Ascending aorta (tissue), 2 donors: ENCODE measurements around the gene FOXF1. TPM values are rescaled to one million over a fixed set of nuclear protein-coding genes. Genes with fewer than 3 reads are reported as not detected.
A peak's percentile ranks its signal among the peaks of the same experiment; 100 is the strongest.

ENCODE experiments used
- DNase-seq, 2 donors: peaks; one replicate each; pipeline ENCODE4 v3.0.0-alpha.2; 2019; ENCODE audit warnings: low spot score in 2 of 2
- H3K27ac ChIP-seq, 2 donors: fragments of 200-600 bp; sonication (generic); one replicate each; pipeline ENCODE4 v1.5.1; 2016 to 2017; ENCODE audit warnings: mild to moderate bottlenecking in 1 of 2
- H3K27me3 ChIP-seq: fragments of 200-600 bp; sonication (generic); one replicate; pipeline ENCODE4 v1.5.1; 2017
- H3K36me3 ChIP-seq, 2 donors: fragments of 200-600 bp; sonication (generic); one replicate each; pipeline ENCODE4 v1.5.1; 2016
- H3K4me1 ChIP-seq, 2 donors: fragments of 200-600 bp; sonication (generic); one replicate each; pipeline ENCODE4 v1.5.1; 2016 to 2017; ENCODE audit warnings: mild to moderate bottlenecking in 1 of 2
- H3K4me3 ChIP-seq, 2 donors: fragments of 200-600 bp; sonication (generic); one replicate each; pipeline ENCODE4 v1.5.1; 2016 to 2017; ENCODE audit warnings: mild to moderate bottlenecking in 1 of 2
- H3K9me3 ChIP-seq, 2 donors: fragments of 200-600 bp; sonication (generic); one replicate each; pipeline ENCODE4 v1.5.1; 2016
- CTCF ChIP-seq, 3 experiments: fragments of 200-600 bp in 2 of 3; fragments of 450-650 bp in 1 of 3; sonication (generic) in 2 of 3; IDR thresholded peaks; one replicate each; pipeline ENCODE4 v1.5.1; 2016 to 2019; ENCODE audit warnings: antibody characterized with exemption in 3 of 3, mild to moderate bottlenecking in 1 of 3, moderate library complexity in 1 of 3
- intact Hi-C: fragments of 100-400 bp; cut with DNase I; formaldehyde crosslinking; loops from one replicate; pipeline ENCODE4 v1.15.1; 2023
- total RNA-seq: library from RNA; depleted of rRNA; stranded (reverse); fragments of >200 nt; gene quantifications from one replicate; pipeline ENCODE4 v1.1.0, GENCODE V29; 2016

FOXF1 gene
- total RNA-seq, 1 donor from 2014 or later, result 3.2 TPM

- DNase-seq, result no peak
- H3K4me3 ChIP-seq, result no peak overlapping the region
- no peak overlapping the region for H3K27ac ChIP-seq
- H3K4me1 ChIP-seq, result peaks cover 0 to 20% of the 10 kb centered on the region in 2 donors
- intact Hi-C loops, result no loop called here
- no peak for TF ChIP-seq CTCF (IDR thresholded peaks at IDR 0.05)
- H3K36me3 ChIP-seq, result no peaks in the 10 kb centered on the region
- H3K9me3 ChIP-seq, result no peaks in the 10 kb centered on the region
- H3K27me3 ChIP-seq, result peaks cover 49% of the 10 kb centered on the region
Observed at GRCh38 chr16:86502856-86503748, 7.2 kb upstream of the FOXF1 start.

GRCh38 chr16:86503830-86504229, 6.5 kb upstream of the FOXF1 start:
- no peak for TF ChIP-seq CTCF (IDR thresholded peaks at IDR 0.05)
- Histone ChIP-seq H3K27me3 (peaks cover 48% of the 10 kb centered on the region), H3K27ac (no peak overlapping the region), H3K4me3 (no peak overlapping the region), H3K4me1 (peaks cover 4 to 24% of the 10 kb centered on the region in 2 donors), H3K36me3 (no peaks in the 10 kb centered on the region), H3K9me3 (no peaks in the 10 kb centered on the region)
- no peak for DNase-seq
- intact Hi-C loops, result no loop called here

- Histone ChIP-seq H3K27me3 (peaks cover 43% of the 10 kb centered on the region), H3K4me3 (no peak overlapping the region)
- intact Hi-C loops, result no loop called here
Observed at GRCh38 chr16:86504315-86505184, 5.8 kb upstream of the FOXF1 start.

GRCh38 chr16:86505185-86505898, 5.0 kb upstream of the FOXF1 start:
- peak overlapping the region in 1 of 2 donors; percentile 14 for H3K4me3 ChIP-seq
- H3K27me3 ChIP-seq, result peaks cover 43% of the 10 kb centered on the region
- H3K9me3 ChIP-seq, result no peaks in the 10 kb centered on the region
- no peak overlapping the region for H3K27ac ChIP-seq
- intact Hi-C loops, result no loop called here
- H3K36me3 ChIP-seq, result no peaks in the 10 kb centered on the region
- TF ChIP-seq CTCF (IDR thresholded peaks at IDR 0.05), result no peak
- peaks cover 5 to 30% of the 10 kb centered on the region in 2 donors for H3K4me1 ChIP-seq
- DNase-seq, result no peak

More at GRCh38 chr16:86504315-86505184, 5.8 kb upstream of the FOXF1 start:
- DNase-seq, result no peak
- no peaks in the 10 kb centered on the region for H3K9me3 ChIP-seq
- no peak overlapping the region for H3K27ac ChIP-seq
- H3K4me1 ChIP-seq, result peaks cover 5 to 25% of the 10 kb centered on the region in 2 donors
- no peak for TF ChIP-seq CTCF (IDR thresholded peaks at IDR 0.05)
- no peaks in the 10 kb centered on the region for H3K36me3 ChIP-seq
